H1 (cell line): Measurements from ENCODE around the gene U2SURP. TPM values are rescaled to one million over a fixed set of nuclear protein-coding genes. Genes with fewer than 3 reads are reported as not detected.

ENCODE experiments used
- CTCF ChIA-PET: fragments of 300-600 bp; sonication (Branson Sonifier 250); formaldehyde crosslinking; loops from one replicate; lab custom pipeline; 2021; ENCODE audit not compliant: partially characterized antibody; lab: Charles Lee
- POLR2A ChIA-PET: fragments of 300-600 bp; sonication (Branson Sonifier 250); formaldehyde crosslinking; loops from one replicate; lab custom pipeline; 2021; ENCODE audit warnings: inconsistent platforms; ENCODE audit not compliant: partially characterized antibody; lab: Charles Lee
- DNase-seq, 2 experiments: peaks; one replicate each; pipeline versions ENCODE4 v3.0.0 to v3.0.0-alpha.2; 2010 to 2022; ENCODE audit warnings: low spot score in 2 of 2, low read depth in 1 of 2, mixed read lengths in 1 of 2
- FAIRE-seq: peaks from 2 replicates; lab custom pipeline; 2011; peaks lifted over from hg19 to GRCh38; lab: Jason Lieb, UNC
- H2AFZ ChIP-seq: 2 replicates; pipeline ENCODE4 v1.8.1; 2012; ENCODE audit warnings: low read length, inconsistent platforms
- H2AK5ac ChIP-seq: 2 replicates; pipeline ENCODE4 v1.6.1; 2013; ENCODE audit warnings: low read depth, low read length
- H2BK120ac ChIP-seq: replicated peaks from 2 replicates; pipeline ENCODE3; 2013; ENCODE audit warnings: low read depth, low read length, inconsistent platforms
- H2BK12ac ChIP-seq: 2 replicates; pipeline ENCODE4 v1.6.1; 2013; ENCODE audit warnings: low read depth, low read length
- H2BK15ac ChIP-seq: 2 replicates; pipeline ENCODE4 v1.6.1; 2013; ENCODE audit warnings: low read length
- H2BK20ac ChIP-seq: 2 replicates; pipeline ENCODE4 v1.6.1; 2013; ENCODE audit warnings: low read length
- H2BK5ac ChIP-seq: 2 replicates; pipeline ENCODE4 v1.6.1; 2013; ENCODE audit warnings: low read depth, low read length
- H3K14ac ChIP-seq: 2 replicates; pipeline ENCODE4 v1.6.1; 2013; ENCODE audit warnings: inconsistent platforms; ENCODE audit not compliant: insufficient read length
- H3K18ac ChIP-seq: 2 replicates; pipeline ENCODE4 v1.6.1; 2013; ENCODE audit warnings: low read length; ENCODE audit errors: extremely low read depth
- H3K23ac ChIP-seq: 2 replicates; pipeline ENCODE4 v1.6.1; 2013; ENCODE audit warnings: inconsistent platforms; ENCODE audit not compliant: insufficient read length
- H3K23me2 ChIP-seq: 2 replicates; pipeline ENCODE4 v1.6.1; 2013; ENCODE audit warnings: low read depth, low read length
- H3K27ac ChIP-seq: 2 replicates; pipeline ENCODE4 v1.6.1; 2011; ENCODE audit warnings: low read depth, low read length, inconsistent platforms
- H3K27me3 ChIP-seq, 4 experiments: replicated peaks in 1 of 4; 1 replicate in 1 of 4; 2 replicates in 3 of 4; pipeline versions ENCODE4 v1.6.1 to v1.8.1; 2011 to 2013; ENCODE audit warnings: low read length in 3 of 4, mild to moderate bottlenecking in 3 of 4, inconsistent platforms in 2 of 4, mixed read lengths in 2 of 4, moderate library complexity in 1 of 4; ENCODE audit not compliant: control insufficient read depth in 3 of 4, insufficient read depth in 3 of 4; ENCODE audit errors: extremely low read depth in 1 of 4
- H3K36me3 ChIP-seq, 4 experiments: 2 replicates each; pipeline versions ENCODE4 v1.6.1 to v1.8.1; 2011 to 2013; ENCODE audit warnings: mild to moderate bottlenecking in 4 of 4, low read length in 3 of 4, moderate library complexity in 2 of 4, control low read depth in 1 of 4, inconsistent platforms in 1 of 4; ENCODE audit not compliant: insufficient read depth in 4 of 4, control insufficient read depth in 2 of 4
- H3K4ac ChIP-seq: replicated peaks from 2 replicates; pipeline ENCODE3; 2013; ENCODE audit warnings: low read length, low read depth, mixed read lengths, inconsistent platforms; ENCODE audit not compliant: insufficient read length
- H3K4me1 ChIP-seq, 4 experiments: replicated peaks in 1 of 4; 1 replicate in 1 of 4; 2 replicates in 3 of 4; pipeline versions ENCODE4 v1.6.1 to v1.8.1; 2011 to 2013; ENCODE audit warnings: low read length in 3 of 4, inconsistent platforms in 2 of 4, mixed read lengths in 1 of 4; ENCODE audit not compliant: insufficient read depth in 4 of 4, control insufficient read depth in 3 of 4
- H3K4me2 ChIP-seq, 2 experiments: 2 replicates each; pipeline versions ENCODE4 v1.6.1 to v1.8.1; 2011 to 2013; ENCODE audit warnings: low read depth in 2 of 2, low read length in 2 of 2, control low read depth in 1 of 2, inconsistent platforms in 1 of 2, mild to moderate bottlenecking in 1 of 2; ENCODE audit not compliant: insufficient read depth in 1 of 2
- H3K4me3 ChIP-seq, 4 experiments: fragments of 200-600, 300-600 bp in 1 of 4; sonication (generic), shearing (Covaris generic), sonication (Bioruptor Twin) in 1 of 4; 2 replicates each; pipeline versions ENCODE4 v1.5.1 to v1.8.1; 2011 to 2016; ENCODE audit warnings: low read length in 4 of 4, low read depth in 3 of 4, control low read depth in 2 of 4, inconsistent platforms in 2 of 4, mild to moderate bottlenecking in 2 of 4, mixed read lengths in 1 of 4, moderate library complexity in 1 of 4; ENCODE audit not compliant: insufficient read depth in 2 of 4; ENCODE audit errors: extremely low read depth in 1 of 4
- H3K56ac ChIP-seq: replicated peaks from 2 replicates; pipeline ENCODE3; 2013; ENCODE audit warnings: low read depth, mild to moderate bottlenecking, mixed read lengths, low read length, inconsistent platforms; ENCODE audit not compliant: insufficient read length
- H3K79me1 ChIP-seq: 2 replicates; pipeline ENCODE4 v1.6.1; 2013; ENCODE audit warnings: low read depth, low read length, control low read depth
- H3K79me2 ChIP-seq, 2 experiments: 2 replicates each; pipeline versions ENCODE4 v1.6.1 to v1.8.1; 2012 to 2013; ENCODE audit warnings: low read length in 2 of 2, mild to moderate bottlenecking in 2 of 2, inconsistent platforms in 1 of 2; ENCODE audit not compliant: insufficient read depth in 2 of 2, control insufficient read depth in 1 of 2
- H3K9ac ChIP-seq, 4 experiments: replicated peaks in 1 of 4; 1 replicate in 1 of 4; 2 replicates in 3 of 4; pipeline versions ENCODE4 v1.6.1 to v1.8.1; 2011 to 2013; ENCODE audit warnings: low read depth in 3 of 4, low read length in 3 of 4, control low read depth in 2 of 4, mild to moderate bottlenecking in 2 of 4, moderate library complexity in 2 of 4, inconsistent platforms in 1 of 4; ENCODE audit errors: extremely low read depth in 1 of 4
- H3K9me3 ChIP-seq, 2 experiments: 2 replicates each; pipeline versions ENCODE4 v1.6.1 to v1.8.1; 2012 to 2013; ENCODE audit warnings: mild to moderate bottlenecking in 2 of 2, moderate library complexity in 2 of 2, control low read depth in 1 of 2, inconsistent platforms in 1 of 2, low read depth in 1 of 2, low read length in 1 of 2, mixed read lengths in 1 of 2; ENCODE audit not compliant: insufficient read depth in 2 of 2
- H4K20me1 ChIP-seq, 2 experiments: replicated peaks in 1 of 2; 2 replicates each; pipeline versions ENCODE3 to v1.8.1; 2011 to 2013; ENCODE audit warnings: inconsistent platforms in 2 of 2, low read length in 2 of 2, mild to moderate bottlenecking in 1 of 2; ENCODE audit not compliant: insufficient read depth in 2 of 2, control insufficient read depth in 1 of 2
- H4K5ac ChIP-seq: 2 replicates; pipeline ENCODE4 v1.6.1; 2013; ENCODE audit warnings: low read length, low read depth, mixed read lengths, inconsistent platforms; ENCODE audit not compliant: insufficient read length
- H4K8ac ChIP-seq: 2 replicates; pipeline ENCODE4 v1.8.0; 2013; ENCODE audit warnings: mild to moderate bottlenecking, moderate library complexity, low read length, inconsistent platforms; ENCODE audit not compliant: insufficient read depth; ENCODE audit errors: extremely low read depth
- H4K91ac ChIP-seq: replicated peaks from 2 replicates; pipeline ENCODE3; 2013; ENCODE audit warnings: low read length, mixed read lengths, inconsistent platforms; ENCODE audit not compliant: insufficient read length
- BCL11A ChIP-seq, 2 experiments: IDR thresholded peaks; one replicate each; pipeline ENCODE4 v1.6.1; 2011; ENCODE audit warnings: low read depth in 2 of 2, low read length in 2 of 2, mild to moderate bottlenecking in 2 of 2
- CEBPB ChIP-seq: IDR thresholded peaks from 2 replicates; pipeline ENCODE4 v1.6.1; 2012; ENCODE audit warnings: low read depth, low read length
- JUND ChIP-seq: IDR thresholded peaks from 2 replicates; pipeline ENCODE4 v1.6.1; 2011; ENCODE audit warnings: mild to moderate bottlenecking, improper control_type of control experiment, low read length
- KDM4A ChIP-seq: IDR thresholded peaks from one replicate; pipeline ENCODE4 v1.7.1; 2012; ENCODE audit warnings: low read depth, mild to moderate bottlenecking, moderate library complexity, low read length, inconsistent platforms; ENCODE audit not compliant: severe bottlenecking
- NRF1 ChIP-seq: IDR thresholded peaks from 2 replicates; pipeline ENCODE4 v1.6.1; 2011; ENCODE audit warnings: mild to moderate bottlenecking, low read depth, low read length, improper control_type of control experiment
- SP1 ChIP-seq: IDR thresholded peaks from 2 replicates; pipeline ENCODE4 v1.6.1; 2011; ENCODE audit warnings: low read depth, low read length
- SP2 ChIP-seq: IDR thresholded peaks from 2 replicates; pipeline ENCODE4 v1.6.1; 2012; ENCODE audit warnings: mild to moderate bottlenecking, low read length, inconsistent platforms
- SP4 ChIP-seq: IDR thresholded peaks from 2 replicates; pipeline ENCODE4 v1.6.1; 2012; ENCODE audit warnings: low read length, inconsistent platforms
- WGBS, 2 experiments: shearing (Covaris generic) in 1 of 2; methylation state at CpG; one replicate each; pipeline versions ENCODE4 v1.1.6 to v1.1.7; 2013 to 2015; ENCODE audit warnings: low lambda C conversion rate in 2 of 2, mixed read lengths in 2 of 2, inconsistent platforms in 1 of 2, low coverage in 1 of 2, missing lambda C conversion rate in 1 of 2; ENCODE audit not compliant: insufficient replicate concordance in 2 of 2, insufficient coverage in 1 of 2, insufficient read length in 1 of 2; ENCODE audit errors: extremely low coverage in 1 of 2, missing lambda C conversion rate in 1 of 2; 5-methylcytosine and 5-hydroxymethylcytosine counted together
- polyA plus RNA-seq, 7 experiments: library from polyadenylated mRNA; depleted of rRNA in 3 of 7; stranded (reverse) in 5 of 7; unstranded in 2 of 7; fragments of >200 nt in 5 of 7; fragments of 200-250 nt in 2 of 7; gene quantifications; 1 replicate in 5 of 7; 2 replicates in 1 of 7; 4 replicates in 1 of 7; pipeline versions ENCODE4 v1.2.1 to v1.2.3, GENCODE V29; 2011 to 2013; ENCODE audit warnings: missing spikeins in 2 of 7, mixed read lengths in 2 of 7
- total RNA-seq: library from RNA; stranded (reverse); fragmentation: NEBNext Ultra II Directional; extraction: Animal tissue kit (Norgen Biotek cat#: 25700); gene quantifications from 2 replicates; pipeline ENCODE4 v1.2.1, GENCODE V29; 2021

Gene U2SURP
- total and polyA plus RNA-seq, 2 of the 8 experiments (the other 6 are each of a cell fraction or from before 2014, with no cell fraction given) = 22.2 to 167 TPM

DNA sequence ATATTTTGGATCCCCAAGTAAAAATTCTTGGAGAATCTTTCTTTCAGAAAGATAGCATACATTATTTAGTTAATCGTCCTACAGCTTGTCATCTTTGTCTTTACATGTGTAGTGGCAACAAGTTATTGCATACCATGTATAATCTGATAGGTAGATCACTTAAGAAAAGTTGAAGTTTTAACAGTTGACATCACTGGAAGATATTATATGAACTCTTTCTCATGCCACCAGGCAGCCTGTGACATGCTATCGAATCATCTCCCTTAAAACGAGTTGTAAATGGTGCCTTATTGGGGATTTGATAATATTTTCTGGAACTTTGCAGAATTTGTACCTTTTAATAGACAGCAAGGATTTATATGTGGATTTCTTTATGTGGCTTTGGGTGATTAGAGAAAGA lies 8.7 kb downstream of the U2SURP start:
- no peak overlapping the region for H2BK5ac ChIP-seq
- H3K9ac ChIP-seq = no peak overlapping the region
- H3K4ac ChIP-seq = no peak overlapping the region
- peaks cover 9 to 25% of the 10 kb centered on the region in 2 experiments for H4K20me1 ChIP-seq
- H3K4me3 ChIP-seq = no peak overlapping the region
- CTCF ChIA-PET = interaction anchor here (1.1 kb wide), 1 partner anchor 79 kb away, joined by 4 read pairs; no protein-coding TSS in a partner anchor
- H3K23me2 ChIP-seq = no peaks in the 10 kb centered on the region
- no peak overlapping the region for H2AFZ ChIP-seq
- FAIRE-seq (no peak), DNase-seq (no peak)
- no peak overlapping the region for H4K91ac ChIP-seq
- no peaks in the 10 kb centered on the region for H3K27me3 ChIP-seq
- no peak overlapping the region for H2BK120ac ChIP-seq
- H3K23ac ChIP-seq = no peak overlapping the region
- H3K36me3 ChIP-seq = peaks cover 2 to 28% (median 8%) of the 10 kb centered on the region in 4 experiments; a peak in 4 of 8 replicates
- no peaks in the 10 kb centered on the region for H3K79me1 ChIP-seq
- H3K18ac ChIP-seq = no peak overlapping the region
- H3K27ac ChIP-seq = no peak overlapping the region
- 83% methylated on average over 3 of the region's 3 CpGs; no CpG with 5 or more reads in 1 of the 2 experiments for WGBS, 2 experiments
- H3K56ac ChIP-seq = no peak overlapping the region
- no peak overlapping the region for H3K14ac ChIP-seq
- no peak overlapping the region for H2AK5ac ChIP-seq
- TF ChIP-seq SP4 (no peak), BCL11A (IDR thresholded peaks at IDR 0.05; ENCODE audit: low read depth in 2 of 2, low read length in 2 of 2) (no peak), KDM4A (no peak), CEBPB (no peak), SP1 (no peak), NRF1 (no peak), SP2 (no peak), JUND (no peak)
- H2BK12ac ChIP-seq = no peak overlapping the region
- H2BK20ac ChIP-seq = no peak overlapping the region
- POLR2A ChIA-PET = interaction anchor here (2.4 kb wide), 1 partner anchor 8 kb away, joined by 12 read pairs; the partner anchor contains the start of gene U2SURP
- no peak overlapping the region for H2BK15ac ChIP-seq
- H4K8ac ChIP-seq = no peak overlapping the region
- no peak overlapping the region for H4K5ac ChIP-seq
- no peaks in the 10 kb centered on the region for H3K9me3 ChIP-seq
- peaks cover 46 to 97% of the 10 kb centered on the region in 2 experiments for H3K79me2 ChIP-seq
- H3K4me2 ChIP-seq = no peak overlapping the region
- peaks cover 0 to 2% (median 0%) of the 10 kb centered on the region in 4 experiments; a peak in 2 of 7 replicates for H3K4me1 ChIP-seq
